PC-3 (cell line): ENCODE results near the gene PAH.

Source experiments
- CTCF ChIP-seq: fragments of 300-600 bp; sonication (generic); conservative IDR thresholded peaks from 2 replicates; pipeline ENCODE4 v1.5.1; 2017; ENCODE audit warnings: antibody characterized with exemption, low read depth, mild to moderate bottlenecking, low read length
- EZH2 ChIP-seq: fragments of 300-600 bp; sonication (generic); IDR thresholded peaks from one replicate; pipeline ENCODE4 v1.6.1; 2017; ENCODE audit warnings: antibody characterized with exemption, mild to moderate bottlenecking, low read length; ENCODE audit not compliant: unreplicated experiment
- EZH2phosphoT487 ChIP-seq: fragments of 300-600 bp; sonication (generic); IDR thresholded peaks from 2 replicates; pipeline ENCODE4 v1.6.1; 2018; ENCODE audit warnings: mild to moderate bottlenecking, antibody characterized with exemption, low read length, borderline replicate concordance

GRCh38 chr12:102905229-102905628 is 11.8 kb downstream of the PAH start:
- TF ChIP-seq CTCF (no peak), EZH2 (no peak), EZH2phosphoT487 (no peak)
